Hepatocyte (in vitro differentiated cells): ENCODE results near the gene SLC35D2. TPM values are rescaled to one million over a fixed set of nuclear protein-coding genes. Genes with fewer than 3 reads are reported as not detected.

Source experiments
- DNase-seq: peaks from one replicate; pipeline ENCODE4 v3.0.0-alpha.2; 2016; ENCODE audit warnings: low spot score
- H2AFZ ChIP-seq: fragments of 200-600 bp; sonication (generic); 2 replicates; pipeline ENCODE4 v1.6.0; 2016; ENCODE audit warnings: antibody characterized with exemption, mild to moderate bottlenecking
- H3K27ac ChIP-seq: fragments of 200-600 bp; sonication (generic); 2 replicates; pipeline ENCODE4 v1.5.1; 2016; ENCODE audit warnings: mild to moderate bottlenecking
- H3K27me3 ChIP-seq: fragments of 200-600 bp; sonication (generic); 2 replicates; pipeline ENCODE4 v1.6.1; 2016
- H3K36me3 ChIP-seq: fragments of 200-600 bp; sonication (generic); replicated peaks from 2 replicates; pipeline ENCODE4 v1.5.1; 2016; ENCODE audit warnings: low read depth; ENCODE audit not compliant: insufficient read depth
- H3K4me1 ChIP-seq: fragments of 200-600 bp; sonication (generic); 2 replicates; pipeline ENCODE4 v1.5.1; 2016; ENCODE audit warnings: mild to moderate bottlenecking, moderate library complexity; ENCODE audit not compliant: insufficient read depth
- H3K4me2 ChIP-seq: fragments of 200-600 bp; sonication (generic); 2 replicates; pipeline ENCODE4 v1.6.0; 2016
- H3K4me3 ChIP-seq: fragments of 200-600 bp; sonication (generic); 2 replicates; pipeline ENCODE4 v1.5.1; 2016; ENCODE audit warnings: mild to moderate bottlenecking
- H3K79me2 ChIP-seq: fragments of 200-600 bp; sonication (generic); 2 replicates; pipeline ENCODE4 v1.6.0; 2017; ENCODE audit warnings: mild to moderate bottlenecking
- H3K9me2 ChIP-seq: fragments of 200-600 bp; sonication (generic); replicated peaks from 2 replicates; pipeline ENCODE4 v1.6.0; 2017; ENCODE audit warnings: mild to moderate bottlenecking; ENCODE audit not compliant: insufficient read depth
- H3K9me3 ChIP-seq: fragments of 200-600 bp; sonication (generic); 2 replicates; pipeline ENCODE4 v1.5.1; 2016; ENCODE audit warnings: low read depth, mild to moderate bottlenecking
- H4K20me1 ChIP-seq: fragments of 200-600 bp; sonication (generic); 2 replicates; pipeline ENCODE4 v1.6.0; 2016; ENCODE audit warnings: mild to moderate bottlenecking; ENCODE audit not compliant: insufficient read depth, poor library complexity, severe bottlenecking
- CTCF ChIP-seq: fragments of 200-600 bp; sonication (generic); IDR thresholded peaks from 2 replicates; pipeline ENCODE4 v1.5.1; 2016; ENCODE audit warnings: antibody characterized with exemption, mild to moderate bottlenecking; ENCODE audit not compliant: poor library complexity
- EZH2 ChIP-seq: fragments of 200-600 bp; sonication (generic); IDR thresholded peaks from 2 replicates; pipeline ENCODE4 v1.6.1; 2016; ENCODE audit warnings: antibody characterized with exemption, mild to moderate bottlenecking, borderline replicate concordance
- EZH2phosphoT487 ChIP-seq: fragments of 200-600 bp; sonication (generic); IDR thresholded peaks from one replicate; pipeline ENCODE4 v1.6.1; 2018; ENCODE audit warnings: antibody characterized with exemption, mild to moderate bottlenecking, low read depth, moderate library complexity; ENCODE audit not compliant: unreplicated experiment, severe bottlenecking
- WGBS: methylation state at CpG from one replicate; pipeline ENCODE4 v1.1.6; 2016; ENCODE audit warnings: low lambda C conversion rate; ENCODE audit errors: missing lambda C conversion rate; 5-methylcytosine and 5-hydroxymethylcytosine counted together
- polyA plus RNA-seq: library from polyadenylated mRNA; unstranded; fragments of >200 nt; fragmentation: Nextera tagmentation; extraction: Ambion mirVana; gene quantifications from 2 replicates; pipeline ENCODE4 v1.2.1, GENCODE V29; 2016
- total RNA-seq: library from RNA; depleted of rRNA; stranded (reverse); fragments of >200 nt; gene quantifications from 2 replicates; pipeline ENCODE4 v1.2.3, GENCODE V29; 2014

Gene SLC35D2
- total and polyA plus RNA-seq, 2 experiments from 2014 or later: 77.7 to 87.5 TPM

GRCh38 chr9:96304230-96304629, 79.3 kb downstream of the SLC35D2 start:
- Histone ChIP-seq H3K4me3 (no peak overlapping the region), H3K9me2 (no peaks in the 10 kb centered on the region), H3K4me1 (no peaks in the 10 kb centered on the region), H2AFZ (no peak overlapping the region), H3K27me3 (no peaks in the 10 kb centered on the region), H3K4me2 (no peak overlapping the region), H4K20me1 (no peaks in the 10 kb centered on the region), H3K27ac (no peak overlapping the region), H3K79me2 (no peaks in the 10 kb centered on the region), H3K36me3 (no peaks in the 10 kb centered on the region), H3K9me3 (no peaks in the 10 kb centered on the region)
- TF ChIP-seq EZH2phosphoT487 (no peak), CTCF (no peak), EZH2 (no peak)
- DNase-seq: no peak

GRCh38 chr9:96302021-96302420, 81.5 kb downstream of the SLC35D2 start, which contains the start of gene HSD17B3:
HSD17B3 (minus strand) TSS chr9:96302176; CDS start chr9:96302104, 72 bp downstream.
- Histone ChIP-seq H3K4me3 (no peak within 1 kb of the TSS), H3K27me3 (no peaks in the 10 kb centered on the region), H2AFZ (no peak within 1 kb of the TSS), H3K4me2 (no peak within 1 kb of the TSS), H3K4me1 (no peaks in the 10 kb centered on the region), H4K20me1 (no peaks in the 10 kb centered on the region), H3K36me3 (no peaks in the 10 kb centered on the region), H3K27ac (no peak within 1 kb of the TSS), H3K79me2 (no peaks in the 10 kb centered on the region), H3K9me3 (no peaks in the 10 kb centered on the region), H3K9me2 (no peaks in the 10 kb centered on the region)
- no peak for DNase-seq
- WGBS: 82% methylated on average over 6 of the region's 6 CpGs
- TF ChIP-seq EZH2phosphoT487: no peak
- no peak for TF ChIP-seq EZH2
- no peak for TF ChIP-seq CTCF

GRCh38 chr9:96299823-96300222, 83.7 kb downstream of the SLC35D2 start:
- TF ChIP-seq CTCF (no peak), EZH2 (no peak), EZH2phosphoT487 (no peak)
- H3K79me2 ChIP-seq: no peaks in the 10 kb centered on the region
- H4K20me1 ChIP-seq: no peaks in the 10 kb centered on the region
- H3K9me3 ChIP-seq: no peaks in the 10 kb centered on the region
- H3K9me2 ChIP-seq: no peaks in the 10 kb centered on the region
- DNase-seq: no peak
- 50% methylated on average over 4 of the region's 4 CpGs for WGBS
- no peaks in the 10 kb centered on the region for H3K4me1 ChIP-seq
- no peak overlapping the region for H3K4me3 ChIP-seq
- H3K36me3 ChIP-seq: no peaks in the 10 kb centered on the region
- H3K27me3 ChIP-seq: no peaks in the 10 kb centered on the region
- H3K27ac ChIP-seq: no peak overlapping the region
- H3K4me2 ChIP-seq: no peak overlapping the region
- H2AFZ ChIP-seq: no peak overlapping the region

- H3K27me3 ChIP-seq: no peaks in the 10 kb centered on the region
- 100% methylated on average over 3 of the region's 3 CpGs for WGBS
- H3K36me3 ChIP-seq: no peaks in the 10 kb centered on the region
- no peak overlapping the region for H3K4me2 ChIP-seq
- H3K9me3 ChIP-seq: no peaks in the 10 kb centered on the region
- no peak for DNase-seq
- H3K79me2 ChIP-seq: no peaks in the 10 kb centered on the region
- TF ChIP-seq CTCF (no peak), EZH2phosphoT487 (no peak), EZH2 (no peak)
- no peaks in the 10 kb centered on the region for H4K20me1 ChIP-seq
- H3K9me2 ChIP-seq: no peaks in the 10 kb centered on the region
- no peak overlapping the region for H2AFZ ChIP-seq
- H3K27ac ChIP-seq: no peak overlapping the region
- H3K4me1 ChIP-seq: no peaks in the 10 kb centered on the region
- no peak overlapping the region for H3K4me3 ChIP-seq
Observed at GRCh38 chr9:96294159-96294545, 89.4 kb downstream of the SLC35D2 start.
